ENCODE results near the gene INPP5D.
A peak's percentile ranks its signal among the peaks of the same experiment; 100 is the strongest.

The INPP5D gene

GRCh38 chr2:233218836-233219235 is 158.7 kb downstream of the INPP5D start:
- no peak for DNase-seq

GRCh38 chr2:233219848-233220247 is 159.7 kb downstream of the INPP5D start:
- DNase-seq = no peak

DNA sequence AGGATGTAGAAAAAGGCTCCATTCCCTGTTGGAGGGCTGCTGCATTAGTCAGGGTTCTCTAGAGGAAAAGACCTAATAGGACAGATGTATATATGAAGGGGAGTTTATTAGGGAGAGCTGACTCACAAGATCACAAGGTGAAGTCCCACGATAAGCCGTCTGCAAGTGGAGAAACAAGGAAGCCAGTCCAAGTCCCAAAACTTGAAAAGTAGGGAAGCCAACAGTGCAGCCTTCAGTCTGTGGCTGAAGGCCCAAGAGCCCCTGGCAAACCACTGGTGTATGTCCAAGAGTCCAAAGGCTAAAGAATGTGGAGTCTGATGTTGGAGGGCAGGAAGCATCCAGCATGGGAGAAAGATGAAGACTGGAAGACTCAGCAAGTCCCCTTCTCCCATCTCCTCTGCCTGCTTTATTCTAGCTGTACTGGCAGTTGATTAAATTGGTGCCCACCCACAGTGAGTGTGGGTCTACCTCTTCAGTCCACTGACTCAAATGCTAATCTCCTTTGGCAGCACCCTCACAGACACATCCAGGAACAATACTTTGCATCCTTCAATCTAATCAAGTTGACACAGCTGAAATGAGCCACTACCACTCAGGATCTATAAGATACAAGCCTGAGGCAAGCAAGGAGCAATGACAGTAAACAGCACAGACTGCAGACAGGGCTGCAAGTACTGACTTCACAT is 161.4 kb downstream of the INPP5D start:
- DNase-seq = no peak

DNA sequence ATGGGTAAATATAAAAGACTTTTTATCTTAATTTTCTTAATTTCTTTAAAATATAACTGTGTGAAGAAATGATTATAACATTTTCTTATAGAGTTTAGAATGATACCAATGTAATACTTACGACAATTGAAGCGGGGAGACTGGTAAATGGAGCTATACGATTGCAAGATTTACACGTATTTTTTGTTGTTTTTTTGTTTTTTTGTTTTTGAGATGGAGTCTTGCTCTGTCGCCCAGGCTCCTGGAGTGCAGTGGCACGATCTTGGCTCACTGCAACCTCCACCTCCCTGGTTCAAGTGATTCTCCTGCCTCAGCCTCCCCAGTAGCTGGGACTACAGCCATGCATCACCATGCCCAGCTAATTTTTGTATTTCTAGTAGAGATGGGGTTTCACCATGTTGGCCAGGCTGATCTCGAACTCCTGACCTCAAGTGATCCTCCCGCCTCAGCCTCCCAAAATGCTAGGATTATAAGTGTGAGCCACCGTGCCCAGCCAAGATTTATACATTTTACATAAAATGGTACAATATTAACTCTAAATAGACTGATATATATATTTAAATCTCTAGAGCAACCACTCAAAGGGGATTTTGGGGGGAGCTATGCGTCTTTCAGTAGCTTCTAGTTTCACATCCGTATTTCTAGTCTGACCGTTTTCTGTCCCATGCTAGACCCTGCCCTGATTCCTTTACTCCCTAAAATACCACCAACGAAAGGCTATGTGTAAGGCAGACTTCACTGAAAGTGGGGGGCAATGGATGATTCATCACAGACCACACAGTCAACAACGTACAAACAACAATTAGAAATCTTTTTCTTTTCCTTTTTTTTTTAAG is 163.1 kb downstream of the INPP5D start:
- no peak for DNase-seq

DNA sequence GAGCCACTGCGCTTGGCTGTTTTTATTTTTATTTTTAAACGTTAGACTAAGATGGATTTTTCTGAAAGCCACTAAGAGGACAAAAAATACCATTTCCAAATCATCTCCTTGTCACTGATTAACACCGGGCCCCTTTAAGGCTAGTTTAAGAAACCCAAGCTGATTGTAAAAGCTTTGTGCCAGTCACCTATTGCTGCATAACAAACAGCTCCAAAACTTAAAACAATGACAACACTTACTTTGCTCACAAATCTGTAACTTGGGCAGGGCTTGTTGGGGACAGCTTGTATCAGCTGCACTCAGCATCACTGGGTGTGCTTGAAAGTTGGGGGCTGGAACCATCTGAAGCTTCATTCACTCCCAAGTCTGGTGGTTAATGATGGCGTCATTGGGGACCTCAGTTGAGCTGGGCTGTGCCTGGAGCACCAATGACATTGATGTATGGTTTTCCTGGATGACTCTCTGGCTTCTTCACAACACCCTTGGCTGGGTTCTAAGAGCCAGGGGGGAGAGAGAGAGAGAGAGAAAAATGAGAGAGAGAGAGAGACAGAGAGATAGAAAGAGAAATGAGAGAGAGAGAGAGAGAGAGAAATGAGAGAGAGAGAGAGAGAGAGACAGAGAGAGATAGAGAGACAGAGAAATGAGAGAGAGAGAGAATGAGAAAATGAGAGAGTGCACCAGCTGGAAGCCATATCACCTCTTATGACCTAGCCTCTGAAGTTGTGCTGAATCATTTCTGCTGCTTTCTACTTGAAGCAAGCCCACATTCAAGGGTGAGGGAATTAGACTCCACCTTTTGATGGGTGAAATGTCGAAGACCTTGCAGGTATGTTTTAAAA is 165.3 kb downstream of the INPP5D start:
- DNase-seq = no peak

- DNase-seq = no peak
These were observed 166.4 kb downstream of the INPP5D start for GRCh38 chr2:233226511-233227031.

DNA sequence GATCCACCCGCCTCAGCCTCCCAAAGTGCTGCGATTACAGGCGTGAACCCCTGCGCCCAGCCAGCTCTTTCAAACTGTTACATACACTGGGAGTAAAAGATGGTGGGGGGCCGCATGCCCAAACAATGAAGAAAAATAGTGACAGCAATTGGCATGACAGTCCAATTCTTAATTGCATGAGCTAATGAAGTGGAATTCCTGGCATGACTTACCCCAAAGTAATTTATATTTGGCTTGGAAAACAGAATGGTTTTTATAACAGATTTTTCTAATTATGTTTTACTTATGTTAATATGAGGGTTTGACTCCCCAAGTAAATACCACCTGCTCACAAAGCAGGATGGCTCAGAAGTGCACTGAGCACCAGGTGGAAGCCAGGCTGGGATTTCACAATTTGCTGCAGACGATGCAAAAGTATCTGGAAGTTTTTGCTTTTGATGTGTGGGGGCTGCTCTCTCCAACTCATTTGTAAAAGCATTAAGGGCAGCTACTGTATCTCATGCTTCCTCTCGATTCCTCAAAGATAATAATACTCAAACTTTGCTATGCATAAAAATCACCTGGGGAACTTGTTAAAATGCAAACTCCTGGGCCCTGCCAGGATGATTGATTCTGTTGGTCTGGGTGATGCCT is 167.3 kb downstream of the INPP5D start:
- DNase-seq = no peak

GRCh38 chr2:233228376-233228775 is 168.2 kb downstream of the INPP5D start:
- no peak for DNase-seq

- no peak for DNase-seq
These were observed 173.6 kb downstream of the INPP5D start for GRCh38 chr2:233233618-233234230.

DNA sequence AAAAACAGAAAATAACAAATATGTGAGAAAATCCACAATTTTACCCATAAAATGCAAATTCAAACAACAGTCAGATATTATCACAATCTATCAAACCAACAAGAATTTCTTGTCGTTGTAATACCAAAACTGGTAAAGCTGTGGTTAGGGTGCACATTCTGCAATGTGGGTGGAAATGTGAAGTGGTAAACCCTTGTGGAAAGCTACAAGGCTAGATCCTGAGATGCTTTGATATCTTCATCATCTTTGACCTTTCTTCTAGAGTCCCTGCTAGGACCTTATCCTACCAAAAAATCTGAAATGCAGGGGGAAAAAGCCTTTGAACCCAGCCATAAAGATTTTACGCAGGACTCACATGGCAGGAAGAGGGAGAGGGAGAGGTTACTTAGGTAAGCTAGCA is 174.1 kb downstream of the INPP5D start:
- no peak for DNase-seq

- DNase-seq = no peak
These were observed 174.9 kb downstream of the INPP5D start for GRCh38 chr2:233234996-233235395.

DNA sequence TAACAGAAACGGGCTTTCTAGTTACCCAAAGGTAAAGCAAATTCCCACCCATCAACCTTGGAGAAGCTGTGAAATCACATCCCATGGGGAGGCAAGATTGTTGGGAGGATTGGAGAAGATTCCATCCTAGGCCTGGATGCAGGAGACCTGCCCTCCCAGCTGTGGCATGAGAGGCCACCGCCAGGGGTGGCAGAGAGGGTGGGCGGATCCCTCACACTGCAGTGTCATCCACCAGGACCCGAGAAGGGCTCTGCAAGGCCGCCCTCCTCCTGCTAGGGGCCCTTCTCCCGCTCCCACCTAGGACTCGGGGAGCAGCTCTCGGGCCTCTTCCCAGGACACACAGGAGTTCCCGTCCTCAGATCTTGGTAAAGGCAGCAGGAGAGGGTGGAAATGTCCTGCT is 175.8 kb downstream of the INPP5D start:
- DNase-seq = no peak

- DNase-seq = no peak
These were observed 176.9 kb downstream of the INPP5D start for GRCh38 chr2:233236820-233237589.

DNA sequence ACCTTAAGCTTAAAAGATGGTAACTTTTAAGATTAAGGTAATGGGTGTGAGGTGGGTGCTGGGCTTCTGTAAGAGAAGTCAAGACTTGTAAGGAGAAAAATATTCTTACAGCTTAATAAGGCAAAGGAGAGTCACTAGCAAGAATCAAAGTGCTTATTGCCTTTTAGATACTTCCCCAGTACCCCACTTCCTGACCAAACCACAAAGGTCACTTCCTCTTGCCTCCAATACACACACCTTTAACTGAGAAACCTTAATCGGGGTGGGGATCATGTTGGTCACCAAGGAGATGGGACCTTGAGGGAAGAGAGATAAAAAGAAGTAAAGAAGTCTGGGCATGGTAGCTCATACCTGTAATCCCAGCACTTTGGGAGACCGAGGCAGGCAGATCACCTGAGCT is 180.8 kb downstream of the INPP5D start:
- DNase-seq = no peak

- DNase-seq = no peak
These were observed 181.7 kb downstream of the INPP5D start for GRCh38 chr2:233241803-233242202.

DNA sequence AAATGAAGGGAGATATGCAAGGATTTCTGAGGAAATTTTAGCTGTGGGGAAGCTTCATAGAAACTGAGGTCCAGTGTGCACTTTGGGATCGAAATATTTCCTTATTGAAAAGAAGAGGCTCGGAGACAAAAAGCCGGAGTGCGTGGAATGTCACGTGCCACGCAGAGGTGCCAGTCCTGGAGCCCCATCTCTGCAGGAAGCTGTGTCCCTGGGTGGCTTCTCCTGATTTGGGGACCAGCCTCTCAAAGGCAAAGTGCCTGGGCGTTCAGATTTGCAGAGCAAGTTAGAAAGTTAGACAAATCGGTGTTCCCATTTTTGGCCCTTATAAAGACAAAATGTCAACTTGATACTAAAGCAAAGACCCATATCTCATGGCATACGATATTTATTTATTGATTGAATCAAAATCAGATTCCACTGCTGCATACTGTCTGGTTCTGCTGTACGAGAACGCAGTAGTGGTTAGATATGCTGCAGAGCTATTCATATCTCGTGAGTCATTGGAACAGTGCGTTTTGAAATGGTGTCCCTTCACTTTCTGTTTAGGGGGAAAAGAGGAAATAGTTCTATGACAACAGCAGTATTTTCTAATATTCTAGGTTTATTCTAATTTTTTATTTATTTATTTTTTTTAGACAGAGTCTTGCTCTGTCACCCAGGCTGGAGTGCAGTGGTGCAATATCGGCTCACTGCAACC is 182.2 kb downstream of the INPP5D start:
- no peak for DNase-seq

GRCh38 chr2:233243348-233243747 is 183.2 kb downstream of the INPP5D start:
- DNase-seq = no peak

DNA sequence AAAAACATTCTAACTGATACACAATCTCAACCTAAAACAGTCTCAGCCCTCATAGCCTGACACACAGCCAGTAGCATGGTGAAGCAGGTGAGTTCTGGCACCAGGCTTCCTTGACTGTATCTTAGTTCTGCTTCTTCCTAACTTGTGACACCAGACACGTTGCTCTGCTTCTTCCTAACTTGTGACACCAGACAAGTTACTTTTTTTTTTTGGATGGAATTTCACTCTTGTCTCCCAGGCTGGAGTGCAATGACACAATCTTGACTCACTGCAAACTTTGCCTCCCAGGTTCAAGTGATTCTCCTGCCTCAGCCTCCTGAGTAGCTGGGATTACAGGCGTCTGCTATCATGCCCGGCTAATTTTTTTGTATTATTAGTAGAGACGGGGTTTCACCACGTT is 184.7 kb downstream of the INPP5D start:
- no peak for DNase-seq

GRCh38 chr2:233245406-233245805 is 185.3 kb downstream of the INPP5D start:
- DNase-seq = no peak

GRCh38 chr2:233247116-233247515 is 187.0 kb downstream of the INPP5D start:
- DNase-seq = no peak

GRCh38 chr2:233247744-233248143 is 187.6 kb downstream of the INPP5D start:
- peak; percentile 55 for DNase-seq

Measured in CD4-positive, alpha-beta T cell treated with Interleukin-15 for 1 hour (primary cell).